HG02571 (cell line): ENCODE data around the gene FOXC1.

Experiments used
- ATAC-seq: cut with Tn5 transposase; IDR thresholded peaks from one replicate; pipeline ENCODE4 v1.9.1; 2021; ENCODE audit warnings: mild to moderate bottlenecking, moderate library complexity; ENCODE audit not compliant: unreplicated experiment

Gene FOXC1

DNA sequence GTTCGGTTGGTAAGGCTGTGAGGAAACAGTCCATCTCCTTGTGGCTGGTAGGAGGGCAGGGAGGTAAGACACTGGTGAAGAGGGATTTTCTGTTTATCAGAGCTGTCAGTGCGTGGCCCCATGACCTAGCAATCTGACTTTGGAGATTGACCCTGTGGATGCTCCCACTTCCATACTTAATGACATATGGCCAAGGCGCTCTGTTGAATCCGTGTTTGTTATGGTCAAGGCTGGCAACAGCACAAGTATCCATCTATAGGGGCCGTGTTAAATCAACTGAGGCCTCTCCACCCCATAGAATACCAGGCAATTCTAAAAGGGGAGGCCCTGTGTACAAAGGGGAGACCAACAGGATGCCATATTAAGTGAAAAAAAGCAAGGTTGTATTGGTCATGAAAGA lies 25.6 kb upstream of the FOXC1 start:
- no peak for ATAC-seq

DNA sequence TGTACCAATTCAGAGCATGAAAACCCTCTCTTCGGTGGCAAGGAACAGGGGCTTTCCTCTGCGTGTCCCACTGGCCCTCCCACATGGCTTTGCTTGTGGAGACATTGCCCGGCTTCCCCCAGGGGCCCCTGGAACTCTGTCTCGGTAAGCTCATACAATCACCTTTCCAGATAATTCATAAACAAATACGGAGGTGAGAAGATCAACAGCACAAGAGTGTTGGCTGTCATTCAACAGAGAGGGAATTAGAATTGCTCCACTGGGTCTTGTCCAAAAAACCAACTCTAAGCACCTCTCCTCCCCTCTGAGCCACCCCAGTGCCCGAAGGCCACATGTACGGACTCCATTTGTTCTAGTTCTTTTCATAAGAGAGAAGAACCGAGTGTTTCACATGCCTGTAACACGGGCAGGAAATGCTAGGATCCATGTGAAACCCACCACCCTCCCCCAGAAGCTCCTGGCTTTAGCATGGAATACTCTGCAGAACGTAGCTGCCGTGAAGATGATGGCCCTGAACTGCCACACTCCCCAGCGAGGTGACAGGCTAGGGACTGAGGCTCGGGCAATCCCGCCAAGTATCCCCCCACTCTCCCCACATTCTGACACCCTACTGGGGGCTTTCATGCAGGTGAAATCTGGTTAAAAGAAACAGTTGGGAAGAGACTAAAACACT lies 24.6 kb upstream of the FOXC1 start:
- no peak for ATAC-seq

DNA sequence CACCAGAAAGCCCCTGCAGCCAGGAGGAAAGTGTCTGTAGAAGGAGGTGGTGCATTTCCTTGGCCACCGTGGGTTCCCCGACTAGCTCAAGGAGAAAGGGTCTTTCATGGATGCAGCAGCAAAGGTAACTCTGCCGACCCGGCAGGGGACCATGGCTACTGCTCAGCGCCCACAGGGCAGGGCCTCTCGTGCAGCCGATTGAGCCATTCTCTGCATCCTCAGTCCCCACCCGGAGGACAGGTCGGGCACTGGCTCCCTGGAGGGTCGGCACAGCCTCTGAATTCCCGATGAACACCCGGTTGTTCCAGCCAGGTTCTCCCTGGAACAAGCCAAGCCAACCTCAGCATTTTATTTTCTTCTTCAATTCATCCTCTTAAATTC lies 24.1 kb upstream of the FOXC1 start:
- ATAC-seq: no peak

DNA sequence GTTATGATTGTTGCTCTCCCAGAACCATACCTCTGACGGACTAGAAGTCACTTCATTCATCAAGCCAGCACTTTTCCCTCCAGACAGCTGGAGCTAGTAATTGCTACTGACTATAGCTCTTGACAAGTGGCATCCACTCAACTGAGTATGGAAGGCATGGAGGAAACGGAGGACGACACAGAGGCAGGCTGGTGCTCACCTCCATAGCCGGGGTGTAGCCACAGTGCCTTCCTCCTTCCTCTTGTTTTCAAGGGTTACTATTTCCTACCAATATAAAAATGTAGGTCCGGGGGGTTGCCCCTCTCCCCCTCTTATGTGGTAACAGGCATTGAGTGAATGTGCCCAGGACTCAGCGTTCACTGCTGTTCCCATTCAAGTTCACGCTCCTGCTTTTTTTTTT lies 23.5 kb upstream of the FOXC1 start:
- no peak for ATAC-seq

DNA sequence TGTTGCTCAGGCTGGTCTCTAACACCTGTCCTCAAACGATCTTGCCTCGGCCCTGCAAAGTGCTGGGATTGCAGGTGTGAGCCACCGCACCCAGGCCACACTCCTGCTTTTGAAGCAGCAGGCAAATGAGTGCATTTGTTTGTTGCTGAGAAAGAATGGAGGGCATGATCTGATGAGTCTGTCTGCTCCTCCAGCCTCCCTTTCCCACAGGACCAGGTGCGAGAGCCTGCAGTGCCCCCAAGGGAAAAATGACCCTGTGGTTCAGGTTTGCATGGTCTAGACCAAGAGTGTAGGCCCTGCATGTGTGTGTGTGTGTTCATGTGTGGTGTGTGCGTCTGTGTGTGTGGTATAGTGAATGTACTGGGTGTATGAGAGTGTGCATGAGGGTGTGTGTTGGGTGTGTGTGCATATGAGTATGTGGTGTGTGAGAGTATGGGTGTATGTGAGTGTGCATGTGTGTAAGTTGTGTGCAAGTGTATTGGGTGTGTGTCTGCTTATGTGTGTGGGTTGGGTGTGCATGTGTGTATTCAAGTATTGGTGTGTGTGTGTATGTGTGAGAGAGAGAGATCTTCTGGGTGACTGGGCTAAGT lies 22.8 kb upstream of the FOXC1 start:
- no peak for ATAC-seq

DNA sequence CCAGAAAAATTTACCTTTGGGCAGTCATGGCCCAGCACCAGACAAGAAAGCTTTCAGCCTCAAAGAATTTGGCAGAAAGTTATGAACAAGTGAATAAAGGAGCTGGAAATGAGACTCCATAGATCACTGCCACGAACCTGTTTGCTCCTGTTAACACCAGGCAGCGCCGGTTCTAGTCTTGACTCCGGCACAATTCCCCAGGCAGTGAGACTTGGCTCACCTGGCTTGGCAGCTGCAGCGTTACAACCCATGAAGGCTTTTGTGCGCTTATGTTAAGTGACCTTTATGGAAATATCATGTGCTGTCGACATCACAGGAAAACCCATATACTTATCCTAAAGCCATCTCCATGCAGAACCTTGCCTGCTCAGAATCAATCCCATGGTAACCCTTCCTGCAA lies 22.2 kb upstream of the FOXC1 start:
- no peak for ATAC-seq

DNA sequence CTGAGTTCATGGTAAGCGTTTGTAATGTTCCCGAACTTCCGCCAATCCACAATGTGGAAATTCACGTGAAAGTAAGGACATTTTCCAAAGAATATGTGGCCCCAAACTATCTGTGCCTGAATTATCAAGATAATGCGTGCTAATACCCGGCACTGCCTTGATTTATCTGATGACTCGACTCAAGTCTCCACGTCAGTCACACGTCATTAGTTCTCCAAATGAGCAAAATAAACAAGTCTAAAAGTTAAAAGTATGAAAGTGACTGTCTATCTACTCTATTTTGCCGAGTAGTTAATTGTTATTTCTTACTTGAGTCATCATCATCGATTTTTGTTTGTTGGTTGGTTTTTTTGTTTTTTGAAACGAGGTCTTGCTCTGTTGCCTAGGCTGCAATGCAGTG lies 21.7 kb upstream of the FOXC1 start:
- no peak for ATAC-seq

DNA sequence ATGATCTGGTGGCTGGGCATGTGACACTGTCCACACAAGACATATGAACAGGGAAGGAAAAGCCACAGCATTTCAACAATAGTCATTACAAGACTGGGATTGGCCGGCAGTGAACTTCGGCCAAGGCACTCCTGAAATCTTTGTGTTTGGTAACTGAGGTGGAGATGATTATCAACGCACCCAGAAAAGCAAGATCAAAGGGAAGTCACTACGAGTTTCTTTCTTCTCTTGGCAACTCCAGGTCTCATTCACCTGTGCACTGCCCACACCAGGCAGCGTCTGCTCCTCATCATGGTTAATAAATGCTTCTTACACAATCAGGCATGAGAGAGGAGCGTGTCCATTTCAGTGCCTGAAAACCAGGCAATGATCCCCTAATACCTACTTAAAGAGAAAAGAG lies 20.5 kb upstream of the FOXC1 start:
- no peak for ATAC-seq

DNA sequence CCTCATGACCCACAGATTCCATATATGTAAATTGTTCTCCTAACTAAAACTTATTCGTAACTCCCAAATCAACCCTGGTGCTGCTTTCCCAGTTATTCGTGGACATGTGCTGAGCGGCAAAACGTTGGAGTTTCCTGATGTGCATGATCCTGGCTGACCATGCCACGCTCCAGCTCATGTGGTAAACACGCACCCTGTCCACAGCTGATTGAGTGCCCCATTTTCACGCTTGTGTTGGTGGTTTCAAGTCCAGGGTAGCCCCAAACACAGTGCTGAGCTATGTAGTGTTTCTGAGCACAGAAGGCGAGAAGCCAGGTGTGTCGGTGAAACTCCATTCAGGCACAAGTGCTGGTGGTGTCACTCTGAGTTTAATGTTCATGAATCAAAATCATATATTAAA lies 19.1 kb upstream of the FOXC1 start:
- no peak for ATAC-seq

DNA sequence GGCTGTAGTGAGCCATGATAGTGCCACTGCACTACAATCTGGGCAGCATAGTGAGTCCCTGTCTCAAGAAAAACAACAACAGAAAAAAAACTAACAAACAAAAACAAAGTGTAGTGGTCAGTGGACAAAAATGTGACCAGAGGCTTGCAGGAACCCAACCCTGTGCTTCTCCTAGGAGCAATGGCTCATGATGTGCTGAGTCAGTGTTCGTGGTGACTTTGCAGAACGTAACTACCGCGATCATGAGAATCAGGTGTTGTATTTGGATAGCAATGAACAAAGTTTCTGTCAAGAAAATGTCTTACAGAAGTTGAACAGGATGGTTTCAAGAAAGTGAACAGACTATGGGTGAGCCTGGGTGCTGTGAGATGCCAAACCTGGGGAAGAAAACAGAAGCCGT lies 18.5 kb upstream of the FOXC1 start:
- no peak for ATAC-seq

DNA sequence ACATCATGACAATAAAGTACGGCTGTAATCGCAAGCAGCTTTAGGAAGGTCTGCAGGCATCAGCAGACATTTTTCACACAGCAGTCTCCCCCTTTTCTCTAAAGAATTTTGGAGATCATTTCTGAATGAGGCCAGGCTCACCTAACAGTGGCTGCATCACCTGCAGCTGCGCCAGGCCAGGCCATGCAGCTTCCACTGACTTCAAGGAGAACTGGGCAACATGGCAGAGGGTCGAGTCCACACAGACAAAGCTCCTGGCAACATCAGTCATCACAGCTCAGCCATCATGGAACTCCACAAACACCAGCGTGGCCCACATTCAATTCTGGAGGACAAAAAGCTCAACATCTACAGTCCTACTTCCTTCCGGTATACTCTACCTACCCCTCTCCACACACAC lies 17.8 kb upstream of the FOXC1 start:
- no peak for ATAC-seq

DNA sequence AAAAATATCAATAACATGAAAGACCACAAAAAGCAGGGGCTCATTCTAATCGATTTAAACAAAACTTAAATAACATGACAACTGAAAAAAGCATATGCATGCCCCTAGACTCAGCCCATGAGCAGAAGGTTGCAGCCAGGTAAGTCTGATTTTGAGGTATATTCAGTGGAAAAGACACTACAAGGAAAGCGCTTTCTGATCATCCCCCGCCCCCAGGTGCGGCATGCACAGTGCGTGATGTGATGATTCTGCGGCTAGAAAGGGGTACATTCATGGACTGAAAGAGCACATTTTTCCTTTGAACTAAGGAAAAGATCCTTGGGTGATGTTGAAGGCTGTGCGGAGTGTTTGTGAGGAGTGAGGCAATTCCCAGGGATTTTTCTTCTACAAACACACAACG lies 16.9 kb upstream of the FOXC1 start:
- no peak for ATAC-seq

DNA sequence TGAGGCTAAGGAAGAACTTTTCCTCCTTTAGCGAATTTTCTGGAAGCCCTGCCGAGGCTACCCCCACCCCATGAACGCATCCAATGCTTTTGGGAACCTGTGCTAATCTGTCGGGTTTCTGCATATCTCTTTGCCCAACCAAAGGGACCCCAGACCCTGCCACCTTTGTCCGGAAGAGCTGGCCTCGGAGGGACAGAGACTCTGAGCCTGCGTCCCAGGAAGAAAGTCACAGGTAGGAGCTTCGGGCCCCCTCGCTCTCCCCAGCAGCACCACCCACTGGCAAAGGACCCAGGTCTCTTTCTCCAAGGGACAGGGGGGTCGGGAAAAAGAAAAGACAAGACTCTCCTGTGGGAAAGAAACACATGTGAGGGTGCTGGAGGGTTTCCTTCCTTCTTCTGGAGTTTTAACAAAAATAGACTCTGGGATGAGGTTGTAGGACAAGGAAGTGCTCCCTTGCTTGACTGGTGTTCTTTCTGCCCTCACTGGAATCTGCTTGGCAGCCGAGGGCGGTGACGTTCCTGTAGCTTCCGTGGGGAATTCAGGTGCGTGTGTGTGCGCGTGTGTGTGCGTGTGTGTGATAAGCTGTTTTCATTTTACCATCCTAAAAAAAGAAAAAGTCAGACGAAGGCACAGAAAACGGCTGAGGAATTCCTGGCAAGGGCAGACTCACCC lies 16.3 kb upstream of the FOXC1 start:
- ATAC-seq: no peak

DNA sequence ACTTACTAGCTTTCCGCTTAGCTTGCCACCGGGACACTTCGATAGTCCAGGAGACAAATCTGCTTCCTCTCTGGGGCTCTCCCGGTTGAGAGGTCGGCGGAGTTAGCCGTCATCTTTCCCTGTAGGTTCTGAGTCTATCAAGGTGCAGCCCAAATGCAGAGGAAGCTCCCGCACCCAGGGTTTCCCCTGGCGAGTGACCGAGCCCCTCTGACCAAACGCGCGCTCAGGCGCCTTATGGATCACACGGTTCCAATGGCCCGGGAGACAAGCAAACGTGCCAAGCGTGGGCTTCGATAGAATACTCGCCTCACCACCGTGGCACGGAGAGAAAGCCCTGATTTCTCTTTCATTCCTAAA lies 15.8 kb upstream of the FOXC1 start:
- ATAC-seq: no peak

DNA sequence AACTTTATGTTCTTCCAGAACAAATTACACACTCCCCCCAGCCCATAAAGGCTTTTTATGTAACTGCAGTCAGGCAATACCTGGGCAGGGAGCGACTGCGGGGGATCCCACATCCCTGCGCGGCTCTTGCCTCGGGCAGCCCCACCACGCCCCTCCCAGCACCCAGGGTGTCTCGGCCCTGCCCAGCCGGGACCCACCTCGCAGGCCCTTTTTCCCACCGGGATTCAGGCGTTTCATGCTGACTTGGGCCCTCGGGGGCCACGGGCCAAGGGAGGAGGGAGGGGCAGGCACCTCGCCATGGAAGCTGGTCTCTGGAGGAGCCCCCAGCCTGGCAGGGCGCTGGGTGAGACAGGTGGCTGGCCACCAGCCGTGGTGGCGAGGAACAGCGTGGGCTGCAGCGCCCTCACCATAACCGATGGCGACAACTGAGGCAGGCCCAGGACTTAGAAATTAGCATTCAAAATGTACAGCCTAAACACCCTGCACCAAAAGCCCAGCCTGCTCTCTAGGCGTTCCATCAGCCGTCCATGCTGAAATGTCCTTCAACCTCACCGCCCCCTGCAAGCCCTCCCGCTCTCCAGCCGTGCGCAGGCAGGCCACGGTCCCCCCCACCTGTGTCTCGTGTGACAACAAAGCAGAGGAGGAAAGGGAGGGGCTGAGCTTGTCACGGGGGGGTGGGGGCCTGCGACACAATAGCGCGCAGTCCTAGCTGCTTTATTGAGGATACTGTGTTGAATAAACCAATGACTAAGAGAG lies 15.1 kb upstream of the FOXC1 start:
- no peak for ATAC-seq

DNA sequence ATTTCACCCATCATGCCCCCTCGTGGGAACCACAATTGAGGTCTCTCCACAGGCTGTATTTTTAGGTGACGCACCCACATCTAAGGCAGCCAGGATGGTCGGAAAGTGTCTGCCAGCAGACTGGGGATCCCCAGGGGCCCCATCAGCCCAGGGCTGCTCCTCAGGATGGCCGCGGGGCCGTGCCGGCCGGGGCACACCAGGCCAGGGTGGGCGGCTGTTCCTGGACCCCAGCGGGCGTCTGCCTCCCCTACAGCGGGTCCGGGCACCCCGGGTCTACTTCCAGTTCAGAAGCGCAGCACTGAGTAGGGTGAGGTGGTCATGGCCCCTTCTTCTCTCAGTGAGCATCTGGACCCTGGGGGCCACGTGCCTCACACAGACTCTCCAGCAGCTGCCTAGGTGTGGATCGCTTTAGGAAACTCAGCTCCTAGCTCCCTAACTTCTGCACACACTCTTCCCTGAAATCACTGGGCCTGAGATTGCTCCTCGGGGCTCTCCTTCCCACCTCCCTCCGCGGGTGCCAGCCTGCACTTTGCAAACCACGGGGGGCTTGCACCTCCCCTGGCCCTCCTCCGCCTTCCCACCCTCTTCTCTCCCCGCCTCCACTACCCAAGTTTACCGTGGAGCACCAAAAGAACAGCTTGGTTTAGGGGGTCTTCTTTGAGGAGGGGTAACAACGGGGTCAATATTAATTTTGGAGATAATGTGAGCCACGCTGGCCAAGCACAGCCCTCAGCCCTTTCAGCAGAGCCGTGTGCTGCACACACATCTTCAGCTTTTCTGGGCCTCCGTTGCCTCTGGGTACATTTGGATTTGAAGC lies 14.2 kb upstream of the FOXC1 start:
- ATAC-seq: no peak

DNA sequence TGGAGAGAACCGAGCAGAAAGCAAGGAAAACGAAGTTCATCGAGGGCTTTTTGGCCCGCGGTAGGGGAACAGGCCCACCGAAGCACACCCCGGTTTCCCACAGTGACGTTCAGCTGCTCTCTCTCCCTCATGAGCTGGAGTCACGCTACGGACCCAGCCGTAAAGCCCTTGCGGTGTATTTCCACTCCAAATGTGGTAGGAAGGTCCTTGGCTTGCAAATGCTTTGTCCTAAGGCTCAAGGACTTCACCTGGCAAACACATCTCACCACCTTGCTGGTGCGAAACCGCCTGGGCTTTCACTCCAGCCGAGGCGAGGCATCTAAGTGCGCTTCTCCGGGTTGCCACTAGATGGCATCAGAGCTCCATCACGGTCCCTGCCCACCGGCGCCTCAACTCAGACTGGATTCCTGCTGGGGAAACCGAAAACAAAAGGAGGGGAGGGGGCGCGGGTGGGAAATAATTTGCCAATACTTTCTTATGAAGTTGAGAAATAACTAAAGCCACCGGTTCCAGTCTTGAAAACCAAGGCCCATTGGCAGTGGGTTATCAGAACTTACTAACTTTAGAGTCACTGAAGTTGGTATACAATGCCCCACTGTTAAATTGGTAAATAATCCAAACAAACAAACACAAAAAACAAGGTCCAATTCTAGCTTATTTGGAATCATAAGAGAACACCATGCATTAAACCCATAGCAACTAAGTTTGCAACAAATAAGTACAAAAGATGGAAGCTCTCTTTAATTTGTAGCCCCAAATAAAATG lies 13.4 kb upstream of the FOXC1 start:
- ATAC-seq: no peak

DNA sequence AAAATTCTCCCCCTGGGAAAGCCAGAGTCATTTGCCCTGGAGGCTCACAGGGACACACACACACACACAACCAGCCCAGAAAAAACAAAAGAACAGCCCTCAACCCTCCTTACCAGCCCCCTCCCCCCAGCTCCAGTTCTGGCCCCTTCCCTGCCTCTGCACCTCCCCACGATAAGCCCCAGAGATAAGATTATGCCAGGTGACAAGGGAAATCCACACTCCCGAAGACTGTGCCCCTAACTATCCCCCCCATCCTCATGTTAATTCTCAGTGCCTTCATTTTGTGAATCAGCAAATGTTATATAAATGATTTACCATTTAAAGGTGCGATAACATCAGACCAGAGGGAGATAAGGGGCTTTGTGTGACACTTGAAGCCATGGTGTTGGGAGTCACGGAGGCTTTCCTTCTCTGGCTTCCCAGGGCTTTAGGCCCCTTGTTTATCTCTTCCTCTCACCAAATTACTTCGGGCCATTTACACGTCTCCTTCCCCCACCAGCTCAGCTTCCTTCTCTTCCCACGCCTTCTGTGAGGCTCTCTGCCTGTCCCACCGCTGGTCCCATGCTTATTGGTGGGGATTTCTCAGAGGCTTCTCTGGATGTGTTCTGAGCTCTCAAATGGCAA lies 12.5 kb upstream of the FOXC1 start:
- ATAC-seq: no peak

DNA sequence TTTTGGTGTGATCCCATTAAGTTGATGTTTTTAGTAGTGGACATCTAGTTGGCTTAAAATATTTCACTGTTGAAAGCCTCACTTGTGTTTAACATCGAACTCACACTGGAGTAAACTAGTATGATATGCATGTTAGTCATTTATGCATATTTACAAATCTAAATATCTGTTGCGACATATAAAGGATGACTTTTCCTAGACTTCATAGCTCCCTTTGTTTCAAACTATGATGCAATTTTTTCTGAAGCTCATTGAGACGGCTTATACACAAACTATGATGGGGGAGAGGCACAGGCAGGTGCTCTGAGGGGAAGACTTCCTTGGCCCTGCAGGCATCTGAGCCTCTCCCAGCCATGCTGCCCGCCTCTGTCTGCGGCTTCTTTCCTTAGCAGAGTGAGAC lies 11.8 kb upstream of the FOXC1 start:
- ATAC-seq: no peak

DNA sequence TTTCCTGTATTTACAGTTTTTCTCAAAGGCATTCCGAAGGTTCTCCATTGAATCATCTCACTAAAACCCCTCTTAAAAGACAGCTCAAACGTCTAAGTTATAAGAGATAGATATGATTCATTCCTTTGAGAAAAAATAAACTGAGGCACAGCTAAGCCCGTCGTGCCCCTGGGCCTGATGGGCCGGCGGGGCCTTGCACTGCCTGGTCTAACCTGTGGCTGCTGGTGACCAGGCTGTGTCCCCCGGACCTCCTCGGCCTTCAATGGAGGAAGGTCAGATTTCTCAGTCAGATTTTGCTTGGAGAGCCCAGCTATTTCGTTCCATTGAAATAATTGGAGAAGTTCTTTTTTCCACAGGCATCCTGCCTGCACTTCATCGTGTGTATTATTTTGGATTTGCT lies 11.3 kb upstream of the FOXC1 start:
- ATAC-seq: no peak
